ENCODE results near the gene KRTAP20-1. TPM values are rescaled to one million over a fixed set of nuclear protein-coding genes. Genes with fewer than 3 reads are reported as not detected.

The KRTAP20-1 gene
- total RNA-seq, 5 donors from 2014 or later (not counting 1 experiment from before 2014, with no cell fraction given) = not detected

- ChIA-PET POLR2A (no interaction called here), CTCF (no interaction called here)
- Histone ChIP-seq H3K4me3 (ENCODE audit: control insufficient read depth in 1 of 2, extremely low read depth in 1 of 2, low read length in 1 of 2) (no peak within 1 kb of the TSS), H3K27me3 (replicated peaks in 1 of 2; ENCODE audit: control insufficient read depth in 2 of 2, extremely low read depth in 1 of 2, insufficient read depth in 2 of 2, low read length in 1 of 2) (no peaks in the 10 kb centered on the region), H3K27ac (ENCODE audit: low read length) (no peak within 1 kb of the TSS), H3K36me3 (ENCODE audit: control insufficient read depth in 2 of 2, extremely low read depth in 1 of 2, insufficient read depth in 1 of 2, low read length in 1 of 2) (no peaks in the 10 kb centered on the region), H3K9me3 (no peaks in the 10 kb centered on the region), H3K4me1 (ENCODE audit: control insufficient read depth in 1 of 2, extremely low read depth in 1 of 2, insufficient read depth in 2 of 2, low read length in 2 of 2) (no peaks in the 10 kb centered on the region)
- H3K27me3 Mint-ChIP-seq = no peaks in the 10 kb centered on the region
- ATAC-seq (replicated peaks in 1 of 4) (no peak), DNase-seq (no peak)
- no peaks in the 10 kb centered on the region for H3K4me1 Mint-ChIP-seq
- WGBS (ENCODE audit: insufficient coverage) = 78% methylated on average over 3 of the region's 4 CpGs
- H3K27ac Mint-ChIP-seq = no peak within 1 kb of the TSS
- H3K9me3 Mint-ChIP-seq = peaks cover 0 to 3% (median 0%) of the 10 kb centered on the region in 3 donors
- H3K36me3 Mint-ChIP-seq = no peaks in the 10 kb centered on the region
- no peak within 1 kb of the TSS for H3K4me3 Mint-ChIP-seq
These were observed 24.1 kb upstream of the KRTAP20-1 start, which contains the start of gene KRTAP6-3 for GRCh38 chr21:30592140-30592539. Gene KRTAP6-3 (plus strand): TSS chr21:30592440. CDS start chr21:30592446, 6 bp downstream.

GRCh38 chr21:30598802-30599201 lies 17.4 kb upstream of the KRTAP20-1 start, which contains the start of gene KRTAP6-2:
Gene KRTAP6-2 (minus strand): TSS chr21:30598902. CDS start chr21:30598874, 28 bp downstream.
- Mint-ChIP-seq H3K9me3 (peaks cover 0 to 6% (median 0%) of the 10 kb centered on the region in 3 donors), H3K27ac (no peak within 1 kb of the TSS), H3K4me3 (no peak within 1 kb of the TSS), H3K27me3 (peaks cover 0 to 6% of the 10 kb centered on the region in 2 donors), H3K4me1 (no peaks in the 10 kb centered on the region), H3K36me3 (no peaks in the 10 kb centered on the region)
- no peak within 1 kb of the TSS for H3K4me3 ChIP-seq (ENCODE audit: control insufficient read depth in 1 of 2, extremely low read depth in 1 of 2, low read length in 1 of 2)
- H3K4me1 ChIP-seq (ENCODE audit: control insufficient read depth in 1 of 2, extremely low read depth in 1 of 2, insufficient read depth in 2 of 2, low read length in 2 of 2) = no peaks in the 10 kb centered on the region
- DNase-seq = no peak
- H3K27me3 ChIP-seq (replicated peaks in 1 of 2; ENCODE audit: control insufficient read depth in 2 of 2, extremely low read depth in 1 of 2, insufficient read depth in 2 of 2, low read length in 1 of 2) = no peaks in the 10 kb centered on the region
- ATAC-seq (replicated peaks in 1 of 4) = no peak
- no peak within 1 kb of the TSS for H3K27ac ChIP-seq (ENCODE audit: low read length)
- no peaks in the 10 kb centered on the region for H3K9me3 ChIP-seq
- WGBS (ENCODE audit: insufficient coverage) = 92% methylated on average over 4 of the region's 6 CpGs
- POLR2A ChIA-PET = no interaction called here
- no peaks in the 10 kb centered on the region for H3K36me3 ChIP-seq (ENCODE audit: control insufficient read depth in 2 of 2, extremely low read depth in 1 of 2, insufficient read depth in 1 of 2, low read length in 1 of 2)
- CTCF ChIA-PET = interaction anchor here in 1 of 2 donors (0.7 kb wide), 1 partner anchor 295 kb away, joined by 4 read pairs; no protein-coding TSS in a partner anchor

- DNase-seq (no peak), ATAC-seq (replicated peaks in 1 of 4) (no peak)
- ChIA-PET CTCF (interaction anchor here in 1 of 2 donors (0.5 kb wide), 1 partner anchor 72 kb away, joined by 3 read pairs; no protein-coding TSS in a partner anchor), POLR2A (no interaction called here)
- Mint-ChIP-seq H3K27ac (no peak within 1 kb of the TSS), H3K4me3 (no peak within 1 kb of the TSS), H3K9me3 (peaks cover 0 to 6% (median 0%) of the 10 kb centered on the region in 3 donors), H3K36me3 (no peaks in the 10 kb centered on the region), H3K4me1 (no peaks in the 10 kb centered on the region), H3K27me3 (peaks cover 0 to 6% of the 10 kb centered on the region in 2 donors)
- H3K36me3 ChIP-seq (ENCODE audit: control insufficient read depth in 2 of 2, extremely low read depth in 1 of 2, insufficient read depth in 1 of 2, low read length in 1 of 2) = no peaks in the 10 kb centered on the region
- H3K27me3 ChIP-seq (replicated peaks in 1 of 2; ENCODE audit: control insufficient read depth in 2 of 2, extremely low read depth in 1 of 2, insufficient read depth in 2 of 2, low read length in 1 of 2) = no peaks in the 10 kb centered on the region
- no peaks in the 10 kb centered on the region for H3K9me3 ChIP-seq
- H3K4me3 ChIP-seq (ENCODE audit: control insufficient read depth in 1 of 2, extremely low read depth in 1 of 2, low read length in 1 of 2) = no peak within 1 kb of the TSS
- no peak within 1 kb of the TSS for H3K27ac ChIP-seq (ENCODE audit: low read length)
- H3K4me1 ChIP-seq (ENCODE audit: control insufficient read depth in 1 of 2, extremely low read depth in 1 of 2, insufficient read depth in 2 of 2, low read length in 2 of 2) = no peaks in the 10 kb centered on the region
- no CpG with 5 or more reads among the region's 1 CpG for WGBS (ENCODE audit: insufficient coverage)
These were observed 15.4 kb upstream of the KRTAP20-1 start, which contains the start of gene KRTAP22-1 for GRCh38 chr21:30600787-30601186. Gene KRTAP22-1 (plus strand): TSS chr21:30601087.

GRCh38 chr21:30605968-30606367 lies 10.3 kb upstream of the KRTAP20-1 start:
- Histone ChIP-seq H3K27me3 (replicated peaks in 1 of 2; ENCODE audit: control insufficient read depth in 2 of 2, extremely low read depth in 1 of 2, insufficient read depth in 2 of 2, low read length in 1 of 2) (no peaks in the 10 kb centered on the region), H3K4me3 (ENCODE audit: control insufficient read depth in 1 of 2, extremely low read depth in 1 of 2, low read length in 1 of 2) (no peak overlapping the region), H3K4me1 (ENCODE audit: control insufficient read depth in 1 of 2, extremely low read depth in 1 of 2, insufficient read depth in 2 of 2, low read length in 2 of 2) (no peaks in the 10 kb centered on the region), H3K9me3 (no peaks in the 10 kb centered on the region), H3K27ac (ENCODE audit: low read length) (no peak overlapping the region), H3K36me3 (ENCODE audit: control insufficient read depth in 2 of 2, extremely low read depth in 1 of 2, insufficient read depth in 1 of 2, low read length in 1 of 2) (no peaks in the 10 kb centered on the region)
- Mint-ChIP-seq H3K4me1 (no peaks in the 10 kb centered on the region), H3K36me3 (no peaks in the 10 kb centered on the region), H3K27ac (no peak overlapping the region), H3K9me3 (peaks cover 3 to 8% (median 4%) of the 10 kb centered on the region in 3 donors), H3K4me3 (no peak overlapping the region), H3K27me3 (peaks cover 0 to 6% of the 10 kb centered on the region in 2 donors)
- 83% methylated on average over 2 of the region's 2 CpGs for WGBS (ENCODE audit: insufficient coverage)
- ChIA-PET CTCF (no interaction called here), POLR2A (no interaction called here)
- no peak for DNase-seq
- no peak for ATAC-seq (replicated peaks in 1 of 4)

GRCh38 chr21:30612132-30612531 lies 4.1 kb upstream of the KRTAP20-1 start:
- H3K4me1 Mint-ChIP-seq = no peaks in the 10 kb centered on the region
- WGBS (ENCODE audit: insufficient coverage) = 100% methylated on average over 1 of the region's 2 CpGs
- CTCF ChIA-PET = no interaction called here

GRCh38 chr21:30613836-30614235 lies 2.4 kb upstream of the KRTAP20-1 start, which contains the start of gene KRTAP6-1:
Gene KRTAP6-1 (minus strand): TSS chr21:30613930. CDS start chr21:30613904, 26 bp downstream.
- Mint-ChIP-seq H3K27ac (no peak within 1 kb of the TSS), H3K36me3 (no peaks in the 10 kb centered on the region), H3K27me3 (peaks cover 0 to 3% of the 10 kb centered on the region in 2 donors), H3K4me1 (no peaks in the 10 kb centered on the region), H3K4me3 (no peak within 1 kb of the TSS), H3K9me3 (peaks cover 4 to 5% (median 4%) of the 10 kb centered on the region in 3 donors)
- Histone ChIP-seq H3K36me3 (ENCODE audit: control insufficient read depth in 2 of 2, extremely low read depth in 1 of 2, insufficient read depth in 1 of 2, low read length in 1 of 2) (no peaks in the 10 kb centered on the region), H3K27ac (ENCODE audit: low read length) (no peak within 1 kb of the TSS), H3K4me1 (ENCODE audit: control insufficient read depth in 1 of 2, extremely low read depth in 1 of 2, insufficient read depth in 2 of 2, low read length in 2 of 2) (no peaks in the 10 kb centered on the region), H3K4me3 (ENCODE audit: control insufficient read depth in 1 of 2, extremely low read depth in 1 of 2, low read length in 1 of 2) (no peak within 1 kb of the TSS), H3K9me3 (no peaks in the 10 kb centered on the region), H3K27me3 (replicated peaks in 1 of 2; ENCODE audit: control insufficient read depth in 2 of 2, extremely low read depth in 1 of 2, insufficient read depth in 2 of 2, low read length in 1 of 2) (no peaks in the 10 kb centered on the region)
- POLR2A ChIA-PET = no interaction called here
- CTCF ChIA-PET = no interaction called here
- ATAC-seq (replicated peaks in 1 of 4) (no peak), DNase-seq (no peak)
- 27% methylated on average over 1 of the region's 2 CpGs for WGBS (ENCODE audit: insufficient coverage)

More at GRCh38 chr21:30612132-30612531, 4.1 kb upstream of the KRTAP20-1 start:
- peaks cover 0 to 3% of the 10 kb centered on the region in 2 donors for H3K27me3 Mint-ChIP-seq
- Histone ChIP-seq H3K9me3 (no peaks in the 10 kb centered on the region), H3K4me1 (ENCODE audit: control insufficient read depth in 1 of 2, extremely low read depth in 1 of 2, insufficient read depth in 2 of 2, low read length in 2 of 2) (no peaks in the 10 kb centered on the region), H3K4me3 (ENCODE audit: control insufficient read depth in 1 of 2, extremely low read depth in 1 of 2, low read length in 1 of 2) (no peak overlapping the region), H3K27me3 (replicated peaks in 1 of 2; ENCODE audit: control insufficient read depth in 2 of 2, extremely low read depth in 1 of 2, insufficient read depth in 2 of 2, low read length in 1 of 2) (no peaks in the 10 kb centered on the region), H3K27ac (ENCODE audit: low read length) (no peak overlapping the region), H3K36me3 (ENCODE audit: control insufficient read depth in 2 of 2, extremely low read depth in 1 of 2, insufficient read depth in 1 of 2, low read length in 1 of 2) (no peaks in the 10 kb centered on the region)
- no peak overlapping the region for H3K27ac Mint-ChIP-seq
- peaks cover 4 to 5% (median 4%) of the 10 kb centered on the region in 3 donors for H3K9me3 Mint-ChIP-seq
- ATAC-seq (replicated peaks in 1 of 4) = no peak
- H3K4me3 Mint-ChIP-seq = no peak overlapping the region
- POLR2A ChIA-PET = no interaction called here
- no peak for DNase-seq
- H3K36me3 Mint-ChIP-seq = no peaks in the 10 kb centered on the region
